Ectodermal cell (in vitro differentiated cells): ENCODE results near the gene ASPG. TPM values are rescaled to one million over a fixed set of nuclear protein-coding genes. Genes with fewer than 3 reads are reported as not detected.

Source experiments
- H3K27ac ChIP-seq: 2 replicates; pipeline ENCODE4 v1.7.0; 2013; ENCODE audit warnings: mild to moderate bottlenecking, low read depth, low read length; ENCODE audit not compliant: insufficient read depth, poor library complexity, severe bottlenecking
- H3K27me3 ChIP-seq: 2 replicates; pipeline ENCODE4 v1.7.0; 2013; ENCODE audit warnings: mild to moderate bottlenecking, low read length; ENCODE audit not compliant: insufficient read depth, control insufficient read depth, poor library complexity, severe bottlenecking
- H3K36me3 ChIP-seq: one replicate; pipeline ENCODE4 v1.7.0; 2013; ENCODE audit warnings: low read length; ENCODE audit not compliant: control insufficient read depth, insufficient read depth
- H3K4me1 ChIP-seq: one replicate; pipeline ENCODE4 v1.7.0; 2013; ENCODE audit warnings: low read length; ENCODE audit not compliant: control insufficient read depth, insufficient read depth
- H3K4me3 ChIP-seq: 2 replicates; pipeline ENCODE4 v1.7.0; 2013; ENCODE audit warnings: low read depth, low read length, control low read depth; ENCODE audit not compliant: insufficient read depth
- H3K9me3 ChIP-seq: 2 replicates; pipeline ENCODE4 v1.7.0; 2013; ENCODE audit warnings: mild to moderate bottlenecking, low read length, moderate library complexity; ENCODE audit not compliant: control insufficient read depth
- WGBS, 2 experiments: methylation state at CpG; one replicate each; pipeline ENCODE4 v1.1.7; 2013; ENCODE audit warnings: missing lambda C conversion rate in 2 of 2; 5-methylcytosine and 5-hydroxymethylcytosine counted together
- polyA plus RNA-seq, 4 experiments: library from polyadenylated mRNA; stranded (reverse); fragments of 50-300 nt; gene quantifications; one replicate each; pipeline ENCODE4 v1.2.3, GENCODE V29; 2013

Gene ASPG
- 0.81 TPM for polyA plus RNA-seq (2013, experiment 1 of 4)
- polyA plus RNA-seq (2013, experiment 2 of 4) = 0.48 TPM
- 0.27 TPM for polyA plus RNA-seq (2013, experiment 3 of 4)
- polyA plus RNA-seq (2013, experiment 4 of 4) = 0.93 TPM

- WGBS, 2 experiments = 64 to 66% methylated on average over 65 to 70 of the region's 70 CpGs
- no peaks in the 10 kb centered on the region for H3K9me3 ChIP-seq
- H3K4me1 ChIP-seq = no peaks in the 10 kb centered on the region
- no peaks in the 10 kb centered on the region for H3K36me3 ChIP-seq
- H3K27ac ChIP-seq = no peak within 1 kb of the TSS
- H3K4me3 ChIP-seq = no peak within 1 kb of the TSS
- peaks cover 6% of the 10 kb centered on the region for H3K27me3 ChIP-seq
These were observed at the start of gene ASPG for GRCh38 chr14:104085032-104085888. Gene ASPG (plus strand): TSS chr14:104085700. CDS start chr14:104085771, 71 bp downstream.

- no peaks in the 10 kb centered on the region for H3K36me3 ChIP-seq
- H3K27ac ChIP-seq = no peak overlapping the region
- H3K4me3 ChIP-seq = no peak overlapping the region
- WGBS, 2 experiments = 90 to 93% methylated on average over 7 of the region's 7 CpGs
- H3K4me1 ChIP-seq = no peaks in the 10 kb centered on the region
- no peaks in the 10 kb centered on the region for H3K27me3 ChIP-seq
- H3K9me3 ChIP-seq = no peaks in the 10 kb centered on the region
These were observed 49.3 kb upstream of the ASPG start for GRCh38 chr14:104036212-104036611.

DNA sequence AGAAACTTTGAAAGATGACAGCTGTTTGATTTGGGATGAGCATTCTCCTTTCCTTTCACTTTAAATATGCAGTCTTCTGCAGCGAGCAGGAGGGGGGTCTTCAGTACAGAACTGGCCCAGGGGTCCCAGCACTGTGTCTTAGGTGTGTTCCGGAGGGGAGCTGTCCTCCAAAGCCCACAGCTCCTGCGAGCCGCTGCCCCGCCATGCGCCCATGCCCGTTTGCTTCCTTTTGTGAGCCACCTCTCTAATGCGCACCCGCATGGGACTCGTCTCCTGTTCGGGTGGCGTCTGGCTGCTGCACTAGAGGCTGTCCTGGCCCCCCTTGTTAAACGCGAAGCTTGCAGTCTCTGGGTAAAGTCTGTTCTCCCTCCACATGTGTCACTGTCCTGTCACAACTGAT is 48.4 kb upstream of the ASPG start:
- no peaks in the 10 kb centered on the region for H3K4me1 ChIP-seq
- WGBS, 2 experiments = 85% methylated on average over 14 of the region's 14 CpGs
- no peaks in the 10 kb centered on the region for H3K36me3 ChIP-seq
- no peak overlapping the region for H3K27ac ChIP-seq
- no peaks in the 10 kb centered on the region for H3K9me3 ChIP-seq
- H3K4me3 ChIP-seq = no peak overlapping the region
- no peaks in the 10 kb centered on the region for H3K27me3 ChIP-seq

- Histone ChIP-seq H3K4me1 (no peaks in the 10 kb centered on the region), H3K36me3 (no peaks in the 10 kb centered on the region), H3K9me3 (no peaks in the 10 kb centered on the region), H3K4me3 (no peak overlapping the region), H3K27me3 (no peaks in the 10 kb centered on the region), H3K27ac (no peak overlapping the region)
- 91 to 96% methylated on average over 3 of the region's 3 CpGs for WGBS, 2 experiments
These were observed 47.6 kb upstream of the ASPG start for GRCh38 chr14:104037903-104038302.

DNA sequence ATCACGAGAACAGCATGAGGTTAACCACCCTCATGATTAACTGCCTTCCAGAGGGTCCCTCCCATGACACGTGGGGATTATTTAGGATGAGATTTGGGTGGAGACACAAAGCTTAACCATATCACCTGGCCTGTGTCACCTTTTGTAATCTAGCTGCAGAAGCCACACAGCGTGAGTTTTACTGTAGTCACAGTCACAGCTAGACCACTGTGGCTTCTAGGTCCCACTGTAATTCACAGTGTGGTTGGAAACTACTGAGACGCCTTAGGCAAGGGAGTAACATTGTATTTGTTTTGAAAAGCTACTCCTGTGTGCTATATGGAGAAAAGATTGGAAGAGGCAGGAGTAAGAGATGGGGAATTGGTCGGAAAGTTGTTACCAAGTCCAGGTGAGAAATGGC is 46.3 kb upstream of the ASPG start:
- H3K36me3 ChIP-seq = no peaks in the 10 kb centered on the region
- H3K4me1 ChIP-seq = no peaks in the 10 kb centered on the region
- no peaks in the 10 kb centered on the region for H3K9me3 ChIP-seq
- H3K27me3 ChIP-seq = no peaks in the 10 kb centered on the region
- H3K27ac ChIP-seq = no peak overlapping the region
- 91 to 92% methylated on average over 5 of the region's 5 CpGs for WGBS, 2 experiments
- no peak overlapping the region for H3K4me3 ChIP-seq

DNA sequence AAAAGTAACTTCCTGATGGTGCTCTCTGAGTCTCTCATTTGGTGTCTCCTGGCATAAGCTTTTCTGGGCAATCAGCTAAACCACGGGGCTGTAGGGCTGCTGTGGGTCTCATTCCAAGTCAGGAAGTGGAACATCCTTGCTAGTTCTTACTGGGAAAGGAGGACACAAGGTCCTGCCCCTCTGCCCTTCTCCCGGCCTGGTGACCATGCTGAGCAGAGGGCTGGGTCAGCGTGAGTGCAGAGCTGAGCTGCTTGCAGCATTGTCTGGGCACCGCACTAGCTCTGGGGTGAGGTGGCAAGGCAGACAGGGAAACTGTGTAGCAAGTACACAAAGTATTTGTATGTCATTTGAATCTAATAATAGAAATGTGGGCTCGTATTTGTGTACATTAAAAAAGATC is 45.0 kb upstream of the ASPG start:
- Histone ChIP-seq H3K27me3 (no peaks in the 10 kb centered on the region), H3K9me3 (no peaks in the 10 kb centered on the region), H3K4me1 (no peaks in the 10 kb centered on the region), H3K36me3 (no peaks in the 10 kb centered on the region), H3K27ac (no peak overlapping the region), H3K4me3 (no peak overlapping the region)
- WGBS, 2 experiments = 33 to 51% methylated on average over 4 to 5 of the region's 5 CpGs

DNA sequence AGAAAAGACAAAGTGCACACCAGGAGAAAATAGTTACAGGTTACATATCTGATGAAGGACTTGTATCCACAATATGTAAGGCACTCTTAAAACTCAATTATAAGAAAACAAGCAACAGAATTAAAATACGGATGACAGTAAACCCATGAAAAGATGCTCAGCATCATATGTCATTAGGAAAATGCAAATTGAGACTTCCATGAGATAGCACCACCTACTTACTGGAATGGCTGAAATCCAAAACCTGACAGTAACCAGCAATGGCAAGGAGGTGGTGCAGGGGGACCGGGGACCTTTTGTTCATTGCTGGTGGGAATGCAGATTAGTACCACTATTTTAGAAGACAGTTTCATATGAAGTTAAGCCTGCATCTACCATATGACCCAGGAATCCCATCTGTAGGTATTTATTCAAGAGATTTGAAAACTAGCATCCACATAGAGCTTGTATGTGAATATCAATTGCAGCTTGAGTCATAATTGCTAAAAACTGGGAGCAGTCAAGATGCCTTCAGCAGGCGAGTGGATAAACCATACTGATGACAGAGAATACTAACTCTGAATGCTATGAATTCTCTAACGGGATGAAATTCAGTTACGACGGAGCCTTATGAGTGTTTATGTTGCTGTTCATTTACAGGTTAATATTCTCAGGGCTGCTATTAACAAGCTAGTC is 43.9 kb upstream of the ASPG start:
- Histone ChIP-seq H3K4me3 (no peak overlapping the region), H3K36me3 (no peaks in the 10 kb centered on the region), H3K27me3 (no peaks in the 10 kb centered on the region), H3K27ac (no peak overlapping the region), H3K9me3 (no peaks in the 10 kb centered on the region), H3K4me1 (no peaks in the 10 kb centered on the region)
- WGBS, 2 experiments = 91 to 94% methylated on average over 6 of the region's 6 CpGs

DNA sequence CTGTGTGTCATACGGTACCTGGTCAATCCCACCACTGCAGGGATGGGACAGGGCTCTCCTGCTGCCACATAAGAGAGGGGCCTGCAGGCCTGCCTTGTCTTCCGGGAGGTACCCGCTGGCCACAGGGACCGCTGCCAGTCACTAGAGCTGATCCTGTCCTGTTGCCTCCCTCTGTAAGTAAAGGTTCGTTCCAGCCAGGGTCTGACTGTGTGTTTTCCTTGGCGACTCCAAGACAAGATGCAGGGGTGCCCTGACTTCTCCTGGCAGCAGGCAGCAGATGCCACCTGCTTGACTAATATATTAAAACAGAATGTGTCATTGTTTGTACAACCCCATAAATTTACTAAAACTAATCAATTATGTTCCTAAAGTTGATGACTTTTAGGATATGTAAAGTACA is 41.5 kb upstream of the ASPG start:
- H3K9me3 ChIP-seq = no peaks in the 10 kb centered on the region
- no peaks in the 10 kb centered on the region for H3K36me3 ChIP-seq
- H3K4me1 ChIP-seq = no peaks in the 10 kb centered on the region
- H3K4me3 ChIP-seq = no peak overlapping the region
- H3K27me3 ChIP-seq = no peaks in the 10 kb centered on the region
- no peak overlapping the region for H3K27ac ChIP-seq
- 89 to 92% methylated on average over 6 of the region's 6 CpGs for WGBS, 2 experiments

DNA sequence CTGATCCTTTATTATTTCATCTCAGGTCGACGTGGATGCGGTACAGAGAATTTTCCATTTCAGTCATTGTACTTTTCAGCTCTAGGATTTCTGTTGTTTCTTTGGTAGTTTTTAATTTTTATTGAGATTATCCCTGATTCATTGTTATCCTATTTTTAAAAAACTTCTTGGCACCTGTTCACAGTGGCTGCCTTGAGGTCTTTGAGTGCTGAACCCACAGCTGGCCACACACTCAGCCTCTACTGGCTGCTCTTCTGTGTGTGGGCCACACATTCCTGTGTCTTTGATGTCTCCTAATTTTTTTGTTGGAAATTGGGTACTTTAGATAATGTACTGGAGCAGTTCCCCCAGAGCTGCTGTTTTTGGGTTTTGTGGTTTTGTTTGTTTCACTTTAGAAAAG is 37.7 kb upstream of the ASPG start:
- no peak overlapping the region for H3K27ac ChIP-seq
- no peaks in the 10 kb centered on the region for H3K36me3 ChIP-seq
- H3K4me1 ChIP-seq = no peaks in the 10 kb centered on the region
- H3K4me3 ChIP-seq = no peak overlapping the region
- WGBS, 2 experiments = 81 to 98% methylated on average over 3 of the region's 3 CpGs
- no peaks in the 10 kb centered on the region for H3K27me3 ChIP-seq
- H3K9me3 ChIP-seq = no peaks in the 10 kb centered on the region

DNA sequence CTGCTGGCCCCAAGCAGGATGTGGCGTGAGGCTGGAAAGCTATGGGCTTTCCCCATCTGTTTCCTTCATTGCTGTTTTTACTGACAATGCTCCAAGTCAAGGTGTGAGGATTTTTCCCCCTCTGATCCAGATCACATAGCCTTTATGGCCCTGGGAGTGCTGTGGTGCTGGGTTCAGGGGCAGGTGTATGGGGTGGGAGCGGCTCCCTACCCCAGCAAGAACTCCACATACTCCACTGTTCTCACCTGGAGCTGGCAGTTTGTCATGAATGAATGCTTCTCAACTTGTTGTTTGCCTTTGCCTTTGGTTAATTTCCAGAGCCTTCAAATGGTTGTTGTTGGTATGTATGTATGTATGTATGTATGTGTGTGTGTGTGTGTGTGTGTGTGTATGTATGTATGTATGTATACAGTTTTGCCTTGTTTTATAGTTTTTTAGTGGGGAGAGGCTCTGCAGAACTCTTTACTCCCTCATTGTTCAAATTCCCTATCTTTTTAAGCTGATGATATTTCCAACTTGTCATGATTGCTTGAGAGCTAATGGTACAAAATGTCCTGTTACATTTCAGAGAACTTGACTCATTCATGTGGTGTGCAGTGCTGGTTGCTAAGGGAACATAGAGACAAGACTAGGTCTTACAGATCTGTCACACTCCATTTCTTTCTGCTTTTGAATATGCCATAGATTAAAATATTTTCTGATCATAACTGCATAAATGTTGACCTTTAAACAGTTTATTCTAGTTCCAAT is 36.6 kb upstream of the ASPG start:
- no peaks in the 10 kb centered on the region for H3K36me3 ChIP-seq
- 92 to 93% methylated on average over 2 of the region's 2 CpGs for WGBS, 2 experiments
- H3K9me3 ChIP-seq = no peaks in the 10 kb centered on the region
- no peak overlapping the region for H3K27ac ChIP-seq
- H3K27me3 ChIP-seq = no peaks in the 10 kb centered on the region
- H3K4me3 ChIP-seq = no peak overlapping the region
- no peaks in the 10 kb centered on the region for H3K4me1 ChIP-seq
